HUES6 (cell line): Measurements from ENCODE around the gene DDX39A.
A peak's percentile ranks its signal among the peaks of the same experiment; 100 is the strongest.

Experiments
- H3K27ac ChIP-seq: 2 replicates; pipeline ENCODE4 v1.7.0; 2013; ENCODE audit warnings: low read depth, mild to moderate bottlenecking, low read length, inconsistent platforms
- H3K27me3 ChIP-seq: 2 replicates; pipeline ENCODE4 v1.6.1; 2013; ENCODE audit warnings: low read length; ENCODE audit not compliant: control insufficient read depth, insufficient read depth
- H3K36me3 ChIP-seq: 2 replicates; pipeline ENCODE4 v1.6.1; 2013; ENCODE audit warnings: low read length; ENCODE audit not compliant: control insufficient read depth, insufficient read depth
- H3K4me1 ChIP-seq: 2 replicates; pipeline ENCODE4 v1.6.1; 2013; ENCODE audit warnings: low read length; ENCODE audit not compliant: control insufficient read depth, insufficient read depth
- H3K4me3 ChIP-seq: 2 replicates; pipeline ENCODE4 v1.5.1; 2013; ENCODE audit warnings: low read depth, low read length
- H3K9ac ChIP-seq: one replicate; pipeline ENCODE4 v1.6.1; 2013; ENCODE audit warnings: mild to moderate bottlenecking, low read length
- H3K9me3 ChIP-seq: 2 replicates; pipeline ENCODE4 v1.6.1; 2013; ENCODE audit warnings: low read depth, low read length; ENCODE audit not compliant: control insufficient read depth, insufficient read depth

DDX39A gene

DNA sequence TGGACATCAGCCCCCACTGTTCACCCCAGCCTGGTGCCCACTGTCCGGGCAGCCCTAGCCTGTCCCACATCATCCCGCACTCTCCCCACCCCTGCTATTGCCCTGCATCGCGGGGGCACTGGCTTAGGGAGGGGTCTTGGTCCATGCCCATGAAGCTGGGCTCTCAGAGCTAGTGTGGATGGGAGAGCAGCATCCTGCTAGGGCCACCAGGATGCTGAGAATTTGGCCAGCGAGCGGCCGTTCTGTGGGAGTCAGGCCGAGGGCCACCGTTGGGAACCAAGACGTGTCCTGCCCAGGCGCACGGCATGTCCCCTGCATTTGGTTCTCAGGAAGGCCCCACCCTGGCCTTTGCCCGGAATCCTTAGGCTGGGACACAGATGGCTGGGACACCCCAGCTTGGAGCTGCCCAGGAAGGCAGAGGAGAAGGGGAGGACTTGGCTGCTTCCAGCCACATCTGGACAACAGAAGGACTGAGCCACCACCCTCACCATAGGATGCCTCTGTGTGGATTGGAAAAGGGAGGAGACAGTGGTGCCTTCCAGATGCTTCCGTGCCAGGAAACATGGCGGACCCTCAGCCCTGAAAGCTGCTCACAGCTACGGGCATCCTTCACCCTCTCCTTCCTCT is 23.3 kb downstream of the DDX39A start:
- Histone ChIP-seq H3K4me3 (no peak overlapping the region), H3K27me3 (no peaks in the 10 kb centered on the region), H3K9me3 (no peaks in the 10 kb centered on the region), H3K36me3 (peaks cover 5% of the 10 kb centered on the region; the same call in 1 of the 2 replicates), H3K4me1 (0 out of 2 replicates have a peak, but pooled peaks cover 3% of the 10 kb centered on the region), H3K27ac (no peak overlapping the region), H3K9ac (peak overlapping the region; percentile 11)

DNA sequence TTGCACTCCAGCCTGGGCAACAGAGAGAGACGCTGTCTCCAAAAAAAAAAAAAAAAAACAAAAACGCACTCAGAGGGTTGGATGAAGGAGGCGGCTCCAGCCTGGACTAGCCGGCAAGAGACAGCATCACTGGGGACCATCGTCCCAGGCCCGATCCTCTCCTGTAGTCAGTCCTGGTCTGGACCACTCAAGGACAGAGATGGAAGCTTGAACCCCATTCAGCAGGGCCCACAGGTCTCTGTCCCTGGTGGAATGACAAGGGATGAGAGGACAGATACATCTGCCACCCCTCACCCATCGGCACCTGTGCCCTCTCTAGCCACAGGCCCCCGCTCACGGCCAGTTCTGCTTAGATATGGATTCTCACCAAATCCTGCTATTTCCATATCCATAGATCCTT is 23.9 kb downstream of the DDX39A start:
- Histone ChIP-seq H3K4me3 (no peak overlapping the region), H3K4me1 (0 out of 2 replicates have a peak, but pooled peaks cover 3% of the 10 kb centered on the region), H3K27me3 (no peaks in the 10 kb centered on the region), H3K27ac (no peak overlapping the region), H3K36me3 (peaks cover 5% of the 10 kb centered on the region; the same call in 1 of the 2 replicates), H3K9me3 (no peaks in the 10 kb centered on the region), H3K9ac (no peak overlapping the region)

GRCh38 chr19:14394167-14394566 is 25.0 kb downstream of the DDX39A start:
- Histone ChIP-seq H3K4me1 (0 out of 2 replicates have a peak, but pooled peaks cover 3% of the 10 kb centered on the region), H3K36me3 (peaks cover 5% of the 10 kb centered on the region; the same call in 1 of the 2 replicates), H3K9me3 (no peaks in the 10 kb centered on the region), H3K27ac (no peak overlapping the region), H3K27me3 (no peaks in the 10 kb centered on the region), H3K9ac (no peak overlapping the region), H3K4me3 (no peak overlapping the region)

DNA sequence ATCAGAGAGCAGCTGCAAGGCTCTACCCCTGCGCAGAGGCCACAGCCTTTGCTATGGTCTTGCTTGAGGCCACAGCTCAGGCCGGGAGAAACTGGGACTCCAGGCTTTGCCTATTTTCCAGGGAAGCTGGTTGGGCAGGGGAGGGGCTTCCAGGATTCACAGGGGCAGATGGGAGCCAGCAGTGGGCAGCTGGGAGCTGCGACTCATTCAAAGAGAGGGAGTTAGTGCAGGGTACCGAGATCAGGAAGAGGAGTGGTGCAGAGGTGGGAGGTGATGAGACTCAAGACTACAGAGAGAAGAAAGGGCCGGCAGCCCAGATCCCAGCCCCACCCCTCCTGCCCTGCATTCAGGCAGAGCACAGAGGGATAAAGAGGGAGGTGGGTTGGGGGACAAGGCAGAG is 25.8 kb downstream of the DDX39A start:
- Histone ChIP-seq H3K27ac (no peak overlapping the region), H3K9me3 (no peaks in the 10 kb centered on the region), H3K36me3 (peaks cover 5% of the 10 kb centered on the region; the same call in 1 of the 2 replicates), H3K4me3 (no peak overlapping the region), H3K4me1 (0 out of 2 replicates have a peak, but pooled peaks cover 3% of the 10 kb centered on the region), H3K27me3 (no peaks in the 10 kb centered on the region), H3K9ac (no peak overlapping the region)

GRCh38 chr19:14391156-14391821 is 27.9 kb downstream of the DDX39A start:
- Histone ChIP-seq H3K27me3 (no peaks in the 10 kb centered on the region), H3K4me3 (no peak overlapping the region), H3K36me3 (peaks cover 2% of the 10 kb centered on the region; the same call in 1 of the 2 replicates), H3K27ac (no peak overlapping the region), H3K9ac (no peak overlapping the region), H3K9me3 (no peaks in the 10 kb centered on the region), H3K4me1 (0 out of 2 replicates have a peak, but pooled peaks cover 3% of the 10 kb centered on the region)

GRCh38 chr19:14390548-14390947 is 28.6 kb downstream of the DDX39A start:
- no peaks in the 10 kb centered on the region for H3K27me3 ChIP-seq
- peaks cover 2% of the 10 kb centered on the region; the same call in 1 of the 2 replicates for H3K36me3 ChIP-seq
- H3K9ac ChIP-seq, result no peak overlapping the region

DNA sequence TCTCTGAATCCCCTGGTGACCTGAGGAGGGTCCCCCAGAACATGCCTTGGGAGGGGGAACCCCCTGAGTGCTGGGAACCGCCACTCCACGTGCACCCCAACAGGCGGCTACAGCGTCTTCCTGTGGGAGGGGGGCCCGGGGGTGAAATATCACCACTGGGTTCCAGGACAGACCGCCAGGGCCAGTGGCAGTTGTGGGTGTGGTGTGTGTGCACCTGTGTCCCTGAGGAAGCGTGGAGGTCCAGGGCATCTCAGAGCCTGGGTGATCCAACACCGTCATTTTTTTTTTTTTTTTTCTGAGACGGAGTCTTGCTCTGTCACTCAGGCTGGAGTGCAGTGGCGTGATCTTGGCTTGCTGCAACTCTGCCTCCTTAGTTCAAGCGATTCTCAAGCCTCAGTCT is 33.6 kb downstream of the DDX39A start:
- Histone ChIP-seq H3K27me3 (no peaks in the 10 kb centered on the region), H3K27ac (no peak overlapping the region), H3K4me3 (no peak overlapping the region), H3K9ac (no peak overlapping the region), H3K36me3 (no peaks in the 10 kb centered on the region), H3K4me1 (peaks cover 27% of the 10 kb centered on the region), H3K9me3 (no peaks in the 10 kb centered on the region)

More at GRCh38 chr19:14390548-14390947, 28.6 kb downstream of the DDX39A start:
- H3K4me3 ChIP-seq, result no peak overlapping the region
- H3K9me3 ChIP-seq, result no peaks in the 10 kb centered on the region
- no peak overlapping the region for H3K27ac ChIP-seq
- 0 out of 2 replicates have a peak, but pooled peaks cover 3% of the 10 kb centered on the region for H3K4me1 ChIP-seq

GRCh38 chr19:14383661-14384555 is 35.2 kb downstream of the DDX39A start:
- H3K9ac ChIP-seq, result no peak overlapping the region
- H3K27ac ChIP-seq, result peak overlapping the region; percentile 32; the same call in 1 of the 2 replicates
- no peaks in the 10 kb centered on the region for H3K9me3 ChIP-seq
- no peaks in the 10 kb centered on the region for H3K36me3 ChIP-seq
- H3K4me1 ChIP-seq, result peaks cover 31% of the 10 kb centered on the region
- no peak overlapping the region for H3K4me3 ChIP-seq
- no peaks in the 10 kb centered on the region for H3K27me3 ChIP-seq

- Histone ChIP-seq H3K27ac (no peak overlapping the region), H3K9ac (peak overlapping the region; percentile 34), H3K4me1 (peaks cover 36% of the 10 kb centered on the region), H3K9me3 (no peaks in the 10 kb centered on the region), H3K4me3 (peak overlapping the region; percentile 56), H3K36me3 (no peaks in the 10 kb centered on the region), H3K27me3 (no peaks in the 10 kb centered on the region)
These were observed 37.3 kb downstream of the DDX39A start for GRCh38 chr19:14381689-14382474.

DNA sequence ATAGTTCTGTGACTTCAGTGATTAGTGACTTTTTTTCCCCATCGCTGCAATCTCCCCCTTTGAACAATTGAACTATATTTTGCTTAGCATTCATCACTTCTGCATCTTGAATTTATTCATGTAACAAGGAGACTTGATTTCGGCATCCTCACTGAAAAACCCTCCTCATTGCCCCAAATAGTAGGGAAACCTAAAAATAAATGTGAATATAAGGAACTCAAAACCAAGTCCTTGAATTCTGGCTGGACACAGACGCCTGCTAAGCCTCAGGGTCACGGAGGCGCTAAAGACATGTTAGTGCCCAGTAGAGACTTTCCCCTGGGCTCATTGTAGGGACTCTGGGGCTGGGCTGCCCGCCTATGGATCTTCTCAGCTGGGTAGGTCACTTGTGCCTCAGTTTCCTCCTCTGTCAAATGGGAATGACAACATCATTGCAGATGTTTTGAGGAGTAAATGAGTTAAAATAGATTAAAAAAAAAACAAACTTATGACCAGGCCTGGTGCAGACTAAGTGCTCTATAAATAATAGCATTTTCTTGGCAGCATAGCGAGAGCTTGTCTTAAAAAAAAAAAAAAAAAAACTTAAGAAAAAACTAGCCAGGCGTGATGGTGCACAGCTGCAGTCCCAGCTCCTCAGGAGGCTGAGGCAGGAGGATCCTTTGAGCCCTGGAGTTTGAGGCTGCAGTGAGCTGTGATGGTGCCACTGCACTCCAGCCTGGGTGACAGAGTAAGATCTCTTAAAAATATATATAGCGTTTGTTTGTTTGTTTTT is 39.7 kb downstream of the DDX39A start:
- H3K27me3 ChIP-seq, result no peaks in the 10 kb centered on the region
- no peak overlapping the region for H3K9ac ChIP-seq
- H3K4me1 ChIP-seq, result peaks cover 33% of the 10 kb centered on the region
- H3K27ac ChIP-seq, result no peak overlapping the region
- no peaks in the 10 kb centered on the region for H3K36me3 ChIP-seq
- H3K4me3 ChIP-seq, result no peak overlapping the region
- no peaks in the 10 kb centered on the region for H3K9me3 ChIP-seq
